Tibial nerve (tissue), 4 donors: Measurements from ENCODE around the gene ANGEL2. TPM values are rescaled to one million over a fixed set of nuclear protein-coding genes. Genes with fewer than 3 reads are reported as not detected.

Experiments
- DNase-seq, 2 donors: peaks; one replicate each; pipeline ENCODE4 v3.0.0-alpha.2; 2019; ENCODE audit warnings: low spot score in 2 of 2
- H3K27ac ChIP-seq, 4 donors: fragments of 200-600 bp; sonication (generic) in 3 of 4; one replicate each; pipeline ENCODE4 v1.5.1; 2017 to 2019; ENCODE audit warnings: mild to moderate bottlenecking in 1 of 4
- H3K27me3 ChIP-seq, 2 donors: fragments of 200-600 bp; sonication (generic) in 1 of 2; one replicate each; pipeline versions ENCODE4 v1.5.1 to v1.6.0; 2017 to 2019
- H3K36me3 ChIP-seq, 3 donors: fragments of 200-600 bp; sonication (generic); one replicate each; pipeline ENCODE4 v1.5.1; 2018 to 2019
- H3K4me1 ChIP-seq, 4 donors: fragments of 200-600 bp; sonication (generic) in 3 of 4; one replicate each; pipeline ENCODE4 v1.5.1; 2017 to 2019
- H3K4me3 ChIP-seq, 4 donors: fragments of 200-600 bp; sonication (generic) in 3 of 4; one replicate each; pipeline ENCODE4 v1.5.1; 2017 to 2019; ENCODE audit warnings: mild to moderate bottlenecking in 1 of 4, moderate library complexity in 1 of 4
- H3K9me3 ChIP-seq, 4 donors: fragments of 200-600 bp; sonication (generic) in 3 of 4; one replicate each; pipeline ENCODE4 v1.5.1; 2017 to 2019
- CTCF ChIP-seq, 5 experiments: fragments of 200-600 bp in 3 of 5; fragments of 450-650 bp in 2 of 5; sonication (generic) in 3 of 5; IDR thresholded peaks; one replicate each; pipeline ENCODE4 v1.5.1; 2016 to 2019; ENCODE audit warnings: antibody characterized with exemption in 5 of 5, mild to moderate bottlenecking in 3 of 5, moderate library complexity in 2 of 5
- EP300 ChIP-seq, 2 donors: sonication (generic); formaldehyde crosslinking; IDR thresholded peaks; one replicate each; pipeline ENCODE4 v1.6.1; 2017; ENCODE audit warnings: antibody characterized with exemption in 2 of 2, mild to moderate bottlenecking in 1 of 2
- POLR2A ChIP-seq, 2 donors: fragments of 450-650 bp; IDR thresholded peaks; one replicate each; pipeline ENCODE4 v1.6.1; 2017; ENCODE audit warnings: antibody characterized with exemption in 2 of 2, mild to moderate bottlenecking in 2 of 2, moderate library complexity in 2 of 2
- WGBS, 2 donors: methylation state at CpG; one replicate each; pipeline ENCODE4 v1.1.5; 2018; 5-methylcytosine and 5-hydroxymethylcytosine counted together
- total RNA-seq, 4 donors: library from RNA; depleted of rRNA; stranded (reverse); fragments of >200 nt; gene quantifications; one replicate each; pipeline ENCODE4 v1.1.0, GENCODE V29; 2016

The ANGEL2 gene
- total RNA-seq, 4 donors from 2014 or later = 52.2 to 74.5 (median 68.8) TPM

- Histone ChIP-seq H3K27me3 (no peaks in the 10 kb centered on the region), H3K27ac (no peak overlapping the region), H3K9me3 (no peaks in the 10 kb centered on the region), H3K4me3 (no peak overlapping the region), H3K4me1 (no peaks in the 10 kb centered on the region), H3K36me3 (no peaks in the 10 kb centered on the region)
- no peak for DNase-seq
- TF ChIP-seq POLR2A (IDR thresholded peaks at IDR 0.05) = no peak
- no peak for TF ChIP-seq EP300 (IDR thresholded peaks at IDR 0.05)
- 76 to 86% methylated on average over 6 of the region's 6 CpGs for WGBS, 2 donors
Observed at GRCh38 chr1:212974711-212975110, 41.0 kb downstream of the ANGEL2 start.

DNA sequence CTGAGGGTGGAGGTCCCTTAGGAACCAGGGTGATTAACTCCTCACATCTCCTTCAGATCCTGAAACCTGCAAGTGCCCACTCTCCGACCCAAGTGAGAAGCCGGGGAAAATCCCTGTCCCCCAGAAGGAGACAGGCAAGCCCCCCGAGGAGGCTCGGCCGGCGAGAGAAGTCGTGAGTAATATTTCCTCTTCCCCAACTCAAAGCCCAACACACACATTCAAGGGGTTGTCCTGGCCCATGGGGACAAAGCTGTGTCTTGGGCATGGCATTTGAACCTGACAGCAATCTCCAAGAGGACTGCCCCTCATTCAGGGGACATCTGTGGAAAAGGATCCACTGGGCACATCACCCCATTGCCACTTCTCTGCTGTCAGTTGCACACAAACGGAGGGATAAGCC, 41.8 kb downstream of the ANGEL2 start:
- Histone ChIP-seq H3K4me1 (no peaks in the 10 kb centered on the region), H3K4me3 (no peak overlapping the region), H3K27me3 (no peaks in the 10 kb centered on the region), H3K36me3 (no peaks in the 10 kb centered on the region), H3K9me3 (no peaks in the 10 kb centered on the region), H3K27ac (no peak overlapping the region)
- TF ChIP-seq CTCF (IDR thresholded peaks at IDR 0.05) (no peak), EP300 (IDR thresholded peaks at IDR 0.05) (no peak), POLR2A (IDR thresholded peaks at IDR 0.05) (no peak)
- DNase-seq = no peak
- WGBS, 2 donors = 80 to 87% methylated on average over 8 of the region's 8 CpGs

- no peak for TF ChIP-seq POLR2A (IDR thresholded peaks at IDR 0.05)
- no peak for TF ChIP-seq EP300 (IDR thresholded peaks at IDR 0.05)
- TF ChIP-seq CTCF (IDR thresholded peaks at IDR 0.05) = no peak
- Histone ChIP-seq H3K27me3 (no peaks in the 10 kb centered on the region), H3K36me3 (no peaks in the 10 kb centered on the region), H3K27ac (no peak overlapping the region), H3K4me1 (no peaks in the 10 kb centered on the region), H3K4me3 (no peak overlapping the region), H3K9me3 (no peaks in the 10 kb centered on the region)
- WGBS, 2 donors = 84 to 90% methylated on average over 4 of the region's 4 CpGs
- DNase-seq = no peak
Observed at GRCh38 chr1:212973426-212973825, 42.2 kb downstream of the ANGEL2 start.

DNA sequence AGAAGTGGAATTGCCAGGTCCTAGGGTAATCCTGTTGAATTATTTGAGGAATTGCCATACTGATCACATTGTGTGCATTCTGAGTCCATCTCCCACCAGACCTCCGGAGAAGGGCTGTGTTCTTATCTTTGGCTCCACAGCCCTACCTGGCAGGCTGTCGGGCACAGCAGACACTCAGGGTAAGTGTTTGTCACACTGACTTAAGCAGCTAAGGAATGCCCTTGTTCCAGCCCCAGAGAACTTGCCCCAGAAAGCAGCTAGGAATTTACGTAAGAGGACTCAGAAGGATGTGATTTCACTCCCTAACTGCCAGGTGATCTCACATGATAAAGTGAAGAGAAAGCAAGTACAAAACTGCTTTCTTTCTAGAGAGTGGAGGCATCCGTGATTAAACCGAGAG, 44.4 kb downstream of the ANGEL2 start:
- 91 to 92% methylated on average over 5 of the region's 5 CpGs for WGBS, 2 donors
- Histone ChIP-seq H3K27ac (no peak overlapping the region), H3K4me1 (no peaks in the 10 kb centered on the region), H3K9me3 (no peaks in the 10 kb centered on the region), H3K4me3 (no peak overlapping the region), H3K36me3 (no peaks in the 10 kb centered on the region), H3K27me3 (no peaks in the 10 kb centered on the region)
- no peak for DNase-seq
- no peak for TF ChIP-seq EP300 (IDR thresholded peaks at IDR 0.05)
- TF ChIP-seq POLR2A (IDR thresholded peaks at IDR 0.05) = no peak
- TF ChIP-seq CTCF (IDR thresholded peaks at IDR 0.05) = no peak

DNA sequence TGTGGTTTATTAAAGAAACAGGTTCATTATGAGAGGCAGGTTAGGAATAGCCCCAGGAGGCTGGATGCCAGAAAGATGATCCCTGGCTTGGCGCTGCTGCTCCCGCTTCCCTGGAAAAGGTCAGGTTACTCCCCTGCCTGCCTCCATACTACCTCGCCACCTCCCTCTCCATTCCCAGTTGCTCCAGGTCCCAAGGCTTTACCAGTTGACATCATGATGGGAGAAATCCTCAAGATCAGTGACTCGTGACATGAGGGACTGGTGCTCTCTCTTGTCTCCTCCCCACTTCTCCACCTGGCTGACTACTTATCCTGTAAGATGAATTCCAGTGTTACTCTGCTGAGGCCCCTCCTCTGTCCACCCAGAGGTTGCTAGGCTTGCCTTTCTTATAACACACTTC, 45.6 kb downstream of the ANGEL2 start:
- Histone ChIP-seq H3K27me3 (no peaks in the 10 kb centered on the region), H3K27ac (no peak overlapping the region), H3K9me3 (no peaks in the 10 kb centered on the region), H3K4me1 (no peaks in the 10 kb centered on the region), H3K36me3 (no peaks in the 10 kb centered on the region), H3K4me3 (no peak overlapping the region)
- TF ChIP-seq EP300 (IDR thresholded peaks at IDR 0.05) (no peak), CTCF (IDR thresholded peaks at IDR 0.05) (no peak), POLR2A (IDR thresholded peaks at IDR 0.05) (no peak)
- DNase-seq = no peak
- WGBS, 2 donors = 92 to 93% methylated on average over 4 of the region's 4 CpGs

DNA sequence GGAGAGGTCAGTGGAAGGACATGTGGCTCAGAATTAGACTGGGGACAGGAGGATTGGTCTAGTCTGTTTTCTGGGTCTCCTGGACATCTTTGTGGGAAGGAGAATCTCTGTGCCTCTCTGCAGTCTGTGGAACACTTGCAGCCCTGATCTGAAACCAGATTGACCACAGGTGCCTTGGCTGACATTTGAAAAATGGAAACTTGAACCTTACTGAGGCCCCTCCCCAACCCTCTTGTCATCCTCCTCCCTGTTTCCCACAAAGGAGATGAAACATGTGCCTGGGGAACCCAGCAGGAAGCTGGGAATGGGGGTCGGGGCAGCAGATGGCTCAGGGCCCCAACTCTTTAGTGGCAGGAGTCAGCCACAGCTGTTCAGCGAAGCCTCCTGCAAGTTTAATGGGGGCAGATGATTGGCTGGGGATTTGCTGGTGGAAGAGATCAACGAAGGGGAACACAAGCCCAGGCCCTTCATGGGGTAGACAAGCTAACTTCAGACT, 47.3 kb downstream of the ANGEL2 start:
- no peak overlapping the region for H3K4me3 ChIP-seq
- no peak overlapping the region for H3K27ac ChIP-seq
- no peaks in the 10 kb centered on the region for H3K36me3 ChIP-seq
- H3K27me3 ChIP-seq = no peaks in the 10 kb centered on the region
- no peaks in the 10 kb centered on the region for H3K4me1 ChIP-seq
- H3K9me3 ChIP-seq = no peaks in the 10 kb centered on the region
- TF ChIP-seq CTCF (IDR thresholded peaks at IDR 0.05) = no peak
- no peak for TF ChIP-seq POLR2A (IDR thresholded peaks at IDR 0.05)
- no peak for TF ChIP-seq EP300 (IDR thresholded peaks at IDR 0.05)
- WGBS, 2 donors = 38 to 48% methylated on average over 3 of the region's 3 CpGs
- DNase-seq = no peak
